ENCODE data around the gene TCF12. TPM values are rescaled to one million over a fixed set of nuclear protein-coding genes. Genes with fewer than 3 reads are reported as not detected.
A peak's percentile ranks its signal among the peaks of the same experiment; 100 is the strongest.

TCF12 gene
- total RNA-seq, 1 experiment from 2014 or later = 76.7 TPM

DNA sequence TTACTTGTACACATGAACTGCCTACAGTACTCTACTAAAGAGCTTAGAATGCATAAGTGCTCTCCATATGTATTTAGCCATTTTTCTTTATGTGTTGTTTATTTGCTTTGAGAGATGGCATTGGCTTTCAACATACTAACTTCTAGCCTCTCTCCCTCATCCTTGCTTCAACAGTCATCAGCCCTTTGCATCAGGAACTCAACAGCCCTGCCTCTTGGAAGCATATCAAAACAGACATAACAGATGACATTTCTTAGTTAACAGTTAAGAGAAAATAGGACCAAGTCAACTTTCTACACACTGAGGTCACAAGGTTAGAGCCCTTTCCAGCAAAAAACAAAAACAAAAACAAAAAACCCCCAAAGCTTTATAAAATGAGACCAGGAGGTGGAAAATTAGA is 145.6 kb downstream of the TCF12 start:
- Mint-ChIP-seq H3K4me1 (peaks cover 18 to 28% of the 10 kb centered on the region in 2 experiments), H3K27me3 (ENCODE audit: low read depth) (no peaks in the 10 kb centered on the region), H3K27ac (peak overlapping the region in 2 of 3 experiments; percentile 1 to 44; a peak in 4 of 7 replicates), H3K9me3 (no peaks in the 10 kb centered on the region), H3K36me3 (ENCODE audit: insufficient read depth in 1 of 3, low read depth in 3 of 3) (peaks cover 0 to 4% (median 0%) of the 10 kb centered on the region in 3 experiments; a peak in 2 of 7 replicates), H3K4me3 (no peak overlapping the region)
- DNase-seq = no peak
- Histone ChIP-seq H2BK20ac (ENCODE audit: low read depth, low read length, poor library complexity, severe bottlenecking) (no peak overlapping the region), H3K4ac (ENCODE audit: low read depth, low read length) (no peak overlapping the region), H2BK120ac (ENCODE audit: low read depth, low read length, poor library complexity, severe bottlenecking) (no peak overlapping the region), H3K18ac (ENCODE audit: insufficient read length, low read depth, low read length) (no peak overlapping the region), H3K9me3 (ENCODE audit: control insufficient read depth, low read depth, low read length) (no peaks in the 10 kb centered on the region), H3K4me1 (ENCODE audit: insufficient read depth, low read length) (peaks cover 6% of the 10 kb centered on the region; the same call in 1 of the 2 replicates), H2BK12ac (ENCODE audit: insufficient read length, low read depth, low read length) (no peak overlapping the region), H3K9ac (ENCODE audit: extremely low read depth, insufficient read length, low read length) (no peak overlapping the region), H3K23me2 (ENCODE audit: insufficient read length, low read depth, low read length, poor library complexity, severe bottlenecking) (no peaks in the 10 kb centered on the region), H2AK5ac (ENCODE audit: insufficient read length, low read length) (no peak overlapping the region), H3K23ac (ENCODE audit: insufficient read length, low read depth, low read length) (no peak overlapping the region), H2BK5ac (ENCODE audit: insufficient read length, low read length) (no peak overlapping the region), H2BK15ac (ENCODE audit: low read depth, low read length) (no peak overlapping the region), H4K20me1 (ENCODE audit: control insufficient read depth, insufficient read depth, insufficient read length) (no peaks in the 10 kb centered on the region), H3T11ph (ENCODE audit: low read length) (no peak overlapping the region), H3K56ac (ENCODE audit: insufficient read length, low read depth, low read length) (no peak overlapping the region), H3K14ac (ENCODE audit: insufficient read depth, low read length) (no peak overlapping the region), H2AFZ (ENCODE audit: low read length) (no peak overlapping the region), H4K8ac (replicated peaks; ENCODE audit: insufficient read length, low read depth, low read length) (no peak overlapping the region), H3K27ac (ENCODE audit: insufficient read length, low read depth, low read length) (no peak overlapping the region), H4K91ac (ENCODE audit: insufficient read length, low read depth, low read length) (no peak overlapping the region), H4K5ac (ENCODE audit: insufficient read length, low read depth, low read length) (no peak overlapping the region), H3K4me2 (ENCODE audit: insufficient read depth, insufficient read length, low read length) (no peak overlapping the region), H3K27me3 (ENCODE audit: insufficient read depth, low read length) (no peaks in the 10 kb centered on the region), H3K79me2 (ENCODE audit: insufficient read depth, low read length) (no peaks in the 10 kb centered on the region; the same call in 1 of the 2 replicates), H3K79me1 (ENCODE audit: insufficient read depth, low read depth, low read length, poor library complexity, severe bottlenecking) (peaks cover 3% of the 10 kb centered on the region)
- no peak for TF ChIP-seq CTCF (conservative IDR thresholded peaks at IDR 0.05)

Data from H9 (cell line).